ENCODE data around the gene ZNF561.
"Not testable (repeated sequence)": the region's sequence is repeated elsewhere in the genome, so short reads cannot be mapped to it uniquely, and the experiment has no call there.

Gene ZNF561

DNA sequence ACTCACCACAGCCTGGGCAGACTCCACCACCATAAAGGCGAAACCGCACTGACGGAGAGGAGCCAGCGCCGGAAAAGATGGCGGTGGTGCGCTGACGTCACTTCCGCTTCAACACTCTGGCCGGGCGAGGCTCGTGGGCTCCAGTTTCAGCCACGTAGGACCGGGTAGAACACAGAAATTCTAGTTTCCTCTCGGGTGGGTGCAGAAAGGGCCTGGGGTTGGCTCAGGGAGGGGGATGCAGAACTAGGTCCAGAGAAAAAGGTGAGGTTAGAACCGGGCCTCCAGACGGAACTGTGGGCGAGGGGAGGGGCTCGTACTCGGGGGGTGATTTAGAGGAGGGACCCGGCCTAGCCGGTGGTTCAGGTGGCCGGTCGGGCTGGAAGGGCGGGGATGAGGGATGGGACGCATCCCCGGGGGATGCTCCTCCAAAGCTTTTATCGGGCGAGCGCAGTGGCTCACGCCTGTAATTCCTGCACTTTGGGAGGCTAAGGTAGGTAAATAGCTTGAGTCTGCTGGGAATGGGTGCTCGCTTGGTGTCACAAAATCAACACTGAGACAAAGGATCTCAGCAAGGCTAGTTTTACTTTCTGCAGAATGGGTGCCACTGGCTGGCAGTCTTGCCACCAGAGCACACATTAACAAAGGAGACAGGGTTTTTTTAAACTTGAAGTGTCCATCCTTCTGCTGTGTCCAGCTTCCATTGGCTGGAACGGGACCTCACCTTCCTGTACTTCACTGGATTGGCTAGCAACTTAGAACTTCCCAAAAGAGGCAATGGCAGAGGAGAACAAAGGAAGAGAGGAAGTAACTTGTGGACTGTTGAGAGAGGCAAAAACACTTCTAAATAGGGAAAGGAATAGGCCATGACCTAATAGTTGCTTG, at the start of gene ZNF561:
Gene ZNF561, minus strand, starts transcription at position 77 of the 882 bp plus-strand sequence. CDS start 1,776 bp downstream, outside the sequence.
- DNase-seq: peak; percentile 88

DNA sequence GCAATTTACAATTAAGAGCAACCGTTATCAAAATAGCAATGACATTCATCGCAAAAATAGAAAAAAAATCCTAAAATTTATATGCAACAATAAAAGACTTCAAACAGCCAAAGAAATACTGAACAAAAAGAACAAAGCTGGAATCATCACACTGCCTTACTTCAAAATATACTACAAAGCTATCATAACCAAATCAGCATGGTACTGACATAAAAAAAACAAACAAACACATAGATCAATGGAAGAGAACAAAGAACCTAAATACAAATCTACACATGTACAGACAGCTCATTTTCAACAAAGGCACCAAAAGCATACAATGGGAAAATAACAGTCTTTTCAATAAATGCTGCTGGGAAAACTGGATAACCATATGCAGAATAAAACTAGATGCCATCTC, 47.5 kb upstream of the ZNF561 start:
- DNase-seq: no peak

DNA sequence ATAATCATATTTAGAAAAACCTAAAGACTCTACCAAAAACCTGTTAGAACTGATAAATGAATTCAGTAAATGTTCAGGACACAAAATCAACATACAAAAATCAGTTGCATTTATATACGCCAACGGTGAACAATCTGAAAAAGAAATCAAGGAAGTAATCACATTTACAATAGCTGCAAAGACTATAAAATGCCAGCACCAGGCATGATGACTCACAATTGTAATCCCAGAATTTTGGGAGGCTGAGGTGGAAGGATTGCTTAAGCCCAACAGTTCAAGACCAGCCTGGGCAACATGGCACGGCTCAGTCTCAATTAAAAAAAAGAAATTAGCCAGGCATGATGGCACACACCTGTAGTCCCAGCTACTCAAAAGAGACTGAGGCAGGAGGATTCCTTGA, 46.9 kb upstream of the ZNF561 start:
- DNase-seq: no peak

DNA sequence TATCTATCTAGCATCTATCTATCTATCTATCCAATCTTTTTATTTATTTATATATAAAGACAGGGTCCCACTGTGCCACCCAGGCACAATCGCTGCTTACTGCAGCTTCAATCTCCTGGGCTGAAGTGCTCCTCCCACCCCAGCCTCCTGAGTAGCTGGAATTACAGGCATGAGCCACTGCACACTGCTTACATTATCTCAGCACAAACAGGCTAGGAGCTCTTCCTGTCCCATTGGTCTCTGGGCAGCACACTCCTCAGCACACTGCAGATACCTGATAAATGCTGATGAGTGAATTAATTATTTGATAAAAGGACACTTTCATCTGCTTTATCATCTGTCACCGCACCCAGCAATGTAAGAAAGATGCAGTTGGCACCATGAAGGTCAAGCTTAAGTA, 37.7 kb upstream of the ZNF561 start:
- no peak for DNase-seq

DNA sequence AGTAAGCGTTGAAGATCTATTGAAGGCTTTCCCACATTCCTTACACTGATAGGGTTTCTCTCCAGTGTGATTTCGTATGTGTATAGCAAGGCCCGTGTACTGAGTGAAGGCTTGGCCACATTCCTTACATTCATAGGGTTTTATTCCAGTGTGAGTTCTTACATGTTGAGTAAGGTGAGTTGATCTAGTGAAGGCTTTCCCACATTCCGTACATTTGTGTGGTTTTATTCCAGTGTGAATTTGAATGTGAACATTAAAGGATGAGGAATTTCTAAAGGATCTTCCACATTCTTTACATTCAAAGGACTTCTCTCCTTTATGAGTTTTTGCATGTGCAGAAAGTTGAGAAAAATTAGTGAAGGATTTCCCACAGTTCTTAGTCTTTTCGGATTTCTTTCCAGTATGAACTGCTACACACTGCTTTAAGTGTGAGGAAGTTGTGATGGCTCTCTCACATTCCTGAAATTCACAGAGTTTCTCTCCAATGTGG, 32.1 kb upstream of the ZNF561 start:
- not testable (repeated sequence) for DNase-seq

DNA sequence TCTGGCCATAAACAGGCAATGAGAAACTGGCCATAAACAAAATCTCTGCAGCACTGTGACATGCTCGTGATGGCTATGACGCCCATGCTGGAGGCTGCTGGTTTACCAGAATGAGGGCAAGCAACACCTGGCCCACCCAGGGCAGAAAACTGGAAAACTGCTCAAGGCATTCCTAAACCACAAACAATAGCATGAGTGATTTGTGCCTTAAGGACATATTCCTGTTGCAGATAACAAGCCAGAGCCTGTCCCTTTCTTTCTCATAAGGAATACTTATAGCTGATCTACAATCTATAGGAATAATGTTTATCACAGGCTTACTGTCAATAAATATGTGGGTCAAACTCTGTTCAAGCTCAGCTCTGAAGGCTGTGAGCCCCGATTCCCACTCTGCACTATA, 30.4 kb upstream of the ZNF561 start:
- DNase-seq: not testable (repeated sequence)

DNA sequence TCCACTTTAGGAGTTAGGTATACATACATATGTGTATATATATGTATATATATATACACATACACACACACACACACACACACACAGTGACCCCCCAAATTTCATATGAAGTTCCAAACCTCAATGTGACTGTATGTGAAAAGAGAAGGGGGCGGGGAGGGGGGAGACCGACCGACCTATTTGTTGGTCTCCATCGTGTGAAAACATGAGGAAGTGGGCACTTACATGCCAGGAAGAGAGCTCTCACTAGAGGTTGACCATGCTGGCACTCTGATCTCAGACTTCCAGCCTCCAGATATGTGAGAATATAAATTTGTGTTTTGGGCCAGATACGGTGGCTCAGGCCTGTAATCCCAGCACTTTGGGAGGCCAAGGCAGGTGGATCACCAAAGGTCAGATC, 29.3 kb upstream of the ZNF561 start:
- DNase-seq: no peak

DNA sequence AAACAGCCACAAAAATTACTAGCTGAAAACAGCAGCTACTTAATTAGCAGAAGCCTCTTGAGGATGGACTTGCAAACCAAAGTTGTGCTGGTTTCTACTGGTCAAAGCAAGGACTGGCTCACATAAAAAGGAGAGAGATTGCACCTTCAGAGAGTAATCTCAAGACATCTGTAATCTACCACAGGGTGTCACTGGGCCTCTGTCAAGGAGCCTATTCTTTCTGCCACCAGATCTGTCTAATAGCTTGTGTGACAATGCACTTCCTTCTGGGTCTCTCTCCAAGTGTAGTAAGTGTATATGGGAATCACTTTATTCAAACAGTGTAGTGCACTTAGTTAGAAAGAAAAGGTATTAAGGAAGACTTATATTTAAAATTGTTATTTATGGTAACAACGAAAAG, 24.4 kb upstream of the ZNF561 start:
- DNase-seq: peak; percentile 4

DNA sequence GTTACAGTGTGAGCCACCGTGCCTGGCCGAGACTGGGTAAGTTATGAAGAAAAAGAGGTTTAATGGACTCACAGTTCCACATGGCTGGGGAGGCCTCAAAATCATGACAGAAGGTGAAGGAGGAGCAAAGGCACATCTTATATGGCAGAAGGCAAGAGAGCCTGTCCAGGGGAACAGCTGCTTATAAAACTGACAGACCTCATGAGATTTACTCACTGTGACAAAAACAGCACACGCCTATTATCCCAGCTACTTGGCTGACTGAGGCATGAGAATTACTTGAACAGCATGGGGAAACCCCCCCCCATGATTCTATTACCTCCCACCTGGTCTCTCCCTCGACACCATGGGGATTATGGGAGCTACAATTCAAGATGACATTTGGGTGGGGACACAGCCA, 23.4 kb upstream of the ZNF561 start:
- no peak for DNase-seq

DNA sequence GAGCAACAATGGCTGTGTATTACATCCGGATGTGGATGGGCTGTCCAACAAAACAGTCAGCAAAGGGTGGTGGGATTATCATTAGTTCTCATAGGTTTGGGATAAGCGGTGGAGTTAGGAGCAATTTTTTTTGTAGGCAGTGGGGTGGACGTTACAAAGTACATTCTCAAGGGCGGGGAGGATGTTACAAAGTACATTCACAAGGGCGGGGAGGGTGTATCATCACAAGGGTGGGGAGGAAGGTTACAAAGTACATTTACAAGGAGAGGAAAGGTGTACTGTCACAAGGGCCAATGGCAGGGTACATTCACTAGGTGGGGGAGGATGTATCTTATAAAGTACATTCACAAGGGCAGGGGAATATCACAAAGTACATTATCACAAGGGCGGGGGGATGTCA, 20.8 kb upstream of the ZNF561 start:
- no peak for DNase-seq

DNA sequence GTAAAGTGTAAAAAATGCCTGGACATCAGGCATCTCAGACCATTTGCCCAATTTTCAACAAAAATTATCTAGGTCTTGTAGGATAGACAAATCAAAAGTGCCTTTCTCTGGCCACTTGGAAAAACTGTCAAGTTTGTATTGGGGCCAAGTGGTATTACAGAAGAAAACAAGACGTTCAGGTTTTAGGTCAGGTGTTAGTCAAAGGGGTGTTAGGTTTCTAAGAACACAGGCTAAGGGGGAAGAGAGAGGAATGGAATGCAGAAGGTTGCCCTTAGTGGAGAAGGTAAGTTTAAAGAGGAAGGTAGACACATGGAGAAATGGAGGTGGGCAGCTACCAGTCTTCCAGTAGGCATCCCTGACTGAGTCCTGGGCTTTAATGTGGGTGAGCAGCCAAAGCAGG, 19.9 kb upstream of the ZNF561 start:
- DNase-seq: no peak

DNA sequence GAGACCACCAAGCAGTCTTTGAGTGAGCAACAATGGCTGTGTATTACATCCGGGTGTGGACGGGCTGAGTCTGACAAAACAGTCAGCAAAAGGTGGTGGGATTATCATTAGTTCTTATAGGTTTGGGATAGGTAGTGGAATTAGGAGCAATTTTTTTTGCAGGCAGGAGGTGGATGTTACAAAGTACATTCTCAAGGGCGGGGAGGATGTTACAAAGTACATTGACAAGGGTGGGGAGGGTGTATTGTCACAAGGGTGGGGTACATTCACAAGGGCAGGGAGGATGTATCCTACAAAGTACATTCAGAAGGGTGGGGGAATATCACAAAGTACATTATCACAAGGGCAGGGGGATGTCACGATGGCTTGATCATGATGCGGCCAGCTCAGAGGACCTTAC, 15.0 kb upstream of the ZNF561 start:
- DNase-seq: no peak

DNA sequence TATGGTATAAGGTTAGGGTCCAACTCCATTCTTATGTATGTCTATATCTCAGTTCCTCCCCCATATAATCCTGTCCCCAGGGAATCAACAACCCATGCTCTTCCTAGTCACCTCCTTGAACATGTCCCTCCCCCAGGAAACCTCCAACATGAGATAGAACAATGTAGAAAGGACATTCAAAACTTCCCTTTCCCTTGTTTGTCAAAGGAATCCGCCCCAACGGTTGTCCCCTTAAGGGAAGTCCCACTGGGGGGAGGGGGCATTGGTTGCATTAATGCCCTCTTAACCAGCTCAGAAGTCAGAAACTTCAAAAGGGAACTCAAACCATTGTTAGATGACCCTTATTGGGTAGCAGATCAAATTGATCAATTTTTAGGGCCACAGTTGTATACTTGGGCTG, 6.8 kb upstream of the ZNF561 start:
- no peak for DNase-seq

DNA sequence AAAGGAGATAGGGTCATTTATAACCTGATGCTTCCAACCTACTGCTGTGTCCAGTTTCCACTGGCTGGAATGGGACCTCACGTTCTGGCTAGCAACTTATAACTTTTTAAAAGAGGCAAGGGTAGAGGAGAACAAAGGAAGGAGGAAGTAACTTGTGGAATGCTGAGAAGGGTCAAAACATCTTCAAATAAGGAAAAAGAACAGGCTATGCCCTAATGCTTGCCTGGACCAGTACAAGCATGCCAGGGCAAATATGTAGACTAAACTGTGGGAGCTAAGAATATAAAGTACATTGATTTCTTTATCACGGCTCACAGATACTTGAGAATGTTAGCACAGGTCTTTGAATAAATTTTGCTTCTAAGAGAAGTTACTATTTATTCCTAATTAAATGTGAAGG, 1.5 kb upstream of the ZNF561 start:
- DNase-seq: no peak

DNA sequence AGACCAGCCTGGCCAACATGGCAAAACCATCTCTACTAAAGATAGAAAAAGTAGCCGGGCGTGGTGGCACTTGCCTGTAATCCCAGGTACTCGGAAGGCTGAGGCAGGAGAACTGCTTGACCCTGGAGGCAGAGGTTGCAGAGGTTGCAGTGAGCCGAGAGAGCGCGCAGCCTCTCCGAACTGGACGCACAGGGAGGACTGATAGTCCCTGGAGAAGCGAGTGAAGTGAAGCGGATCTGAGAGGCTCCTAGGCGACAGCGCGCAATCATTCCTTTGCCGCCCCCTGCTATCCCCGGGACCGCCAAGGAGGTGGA, 233 bp downstream of the ZNF561 start:
- DNase-seq: no peak

DNA sequence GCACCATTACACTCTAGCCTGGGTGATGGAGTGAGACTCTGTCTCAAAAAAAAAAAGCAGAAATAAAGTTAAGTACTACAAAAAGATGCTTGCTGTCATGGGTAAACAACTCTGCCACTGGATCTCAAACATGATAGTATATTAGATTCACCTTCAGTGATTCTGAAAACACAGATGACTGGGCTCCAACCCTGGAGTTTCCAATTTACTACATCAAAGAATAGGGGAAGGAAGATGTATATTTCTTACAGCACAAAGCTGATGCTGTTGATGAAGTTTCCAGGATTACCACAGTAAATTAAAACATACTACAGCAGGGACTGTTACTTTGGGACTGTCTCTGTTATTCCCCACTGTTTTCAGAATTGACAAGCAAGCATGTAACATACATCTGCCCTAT, 5.2 kb downstream of the ZNF561 start:
- peak; percentile 2 for DNase-seq

DNA sequence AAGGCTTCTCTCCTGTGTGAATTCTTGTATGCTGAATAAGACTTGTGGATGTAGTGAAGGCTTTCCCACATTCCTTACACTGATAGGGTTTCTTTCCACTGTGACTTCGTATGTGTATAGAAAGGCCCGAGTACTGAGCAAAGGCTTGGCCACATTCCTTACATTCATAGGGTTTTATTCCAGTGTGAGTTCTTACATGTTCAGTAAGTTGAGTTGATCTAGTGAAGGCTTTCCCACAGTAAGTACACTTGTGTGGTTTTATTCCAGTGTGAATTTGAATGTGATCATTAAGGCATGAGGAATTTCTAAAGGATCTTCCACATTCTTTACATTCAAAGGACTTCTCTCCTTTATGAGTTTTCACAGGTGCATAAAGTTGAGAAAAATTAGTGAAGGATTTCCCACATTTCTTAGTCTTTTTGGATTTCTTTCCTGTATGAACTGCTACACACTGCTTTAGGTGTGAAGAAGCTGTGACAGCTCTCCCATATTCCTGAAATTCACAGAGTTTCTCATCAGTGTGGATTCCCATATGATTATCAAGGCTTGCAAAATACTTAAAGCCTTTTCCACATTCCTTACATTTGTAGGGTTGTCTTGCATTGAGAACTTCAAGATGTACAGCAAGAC, 10.4 kb downstream of the ZNF561 start:
- DNase-seq: no peak

DNA sequence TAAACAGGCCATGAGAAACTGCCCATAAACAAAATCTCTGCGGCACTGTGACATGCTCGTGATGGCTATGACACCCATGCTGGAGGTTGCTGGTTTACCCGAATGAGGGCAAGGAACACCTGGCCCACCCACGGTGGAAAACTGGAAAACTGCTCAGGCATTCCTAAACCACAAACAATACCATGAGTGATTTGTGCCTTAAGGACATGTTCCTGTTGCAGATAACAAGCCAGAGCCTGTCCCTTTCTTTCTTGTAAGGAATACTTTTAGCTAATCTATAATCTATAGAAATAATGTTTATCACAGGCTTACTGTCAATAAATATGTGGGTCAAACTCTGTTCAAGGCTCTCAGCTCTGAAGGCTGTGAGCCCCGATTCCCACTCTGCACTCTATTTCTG, 12.1 kb downstream of the ZNF561 start:
- no peak for DNase-seq

DNA sequence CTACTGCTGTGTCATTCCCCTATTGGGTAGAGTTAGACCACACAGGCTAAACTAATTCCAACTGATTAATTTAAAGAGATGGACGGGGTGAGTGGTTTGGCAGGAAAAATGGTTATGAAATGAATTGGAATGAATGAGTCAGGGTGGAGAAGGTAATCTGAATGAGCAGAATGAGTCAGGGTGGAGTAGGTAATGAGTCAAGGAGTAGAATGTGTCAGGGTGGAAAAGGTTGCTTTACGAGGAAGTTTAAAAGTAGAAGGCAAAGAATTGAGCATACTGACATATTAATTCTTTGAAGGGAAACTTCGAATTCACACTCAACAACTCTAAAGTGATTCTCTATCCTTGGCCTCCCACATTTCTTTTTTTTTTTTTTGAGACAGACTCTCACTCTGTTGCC, 24.0 kb downstream of the ZNF561 start:
- peak; percentile 66 for DNase-seq

DNA sequence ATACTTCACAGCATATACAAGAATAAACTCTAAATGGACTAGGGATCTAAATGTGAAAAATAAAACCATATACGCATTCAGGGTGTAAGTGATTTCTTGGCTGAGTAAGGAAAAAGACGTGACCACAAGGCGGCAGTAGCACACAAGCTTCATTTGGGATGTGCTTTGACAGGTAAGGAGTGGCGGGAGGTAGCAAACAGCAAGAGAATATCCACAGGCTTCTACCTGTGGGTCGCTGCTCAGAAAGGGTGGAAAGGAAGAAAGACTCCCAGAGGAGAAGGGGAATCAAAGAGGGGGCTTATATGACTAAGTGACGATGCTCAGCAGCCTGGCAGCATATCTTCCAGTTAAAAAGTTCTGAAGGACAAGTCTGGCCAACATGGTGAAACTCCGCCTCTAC, 34.3 kb downstream of the ZNF561 start:
- peak; percentile 72 for DNase-seq

DNA sequence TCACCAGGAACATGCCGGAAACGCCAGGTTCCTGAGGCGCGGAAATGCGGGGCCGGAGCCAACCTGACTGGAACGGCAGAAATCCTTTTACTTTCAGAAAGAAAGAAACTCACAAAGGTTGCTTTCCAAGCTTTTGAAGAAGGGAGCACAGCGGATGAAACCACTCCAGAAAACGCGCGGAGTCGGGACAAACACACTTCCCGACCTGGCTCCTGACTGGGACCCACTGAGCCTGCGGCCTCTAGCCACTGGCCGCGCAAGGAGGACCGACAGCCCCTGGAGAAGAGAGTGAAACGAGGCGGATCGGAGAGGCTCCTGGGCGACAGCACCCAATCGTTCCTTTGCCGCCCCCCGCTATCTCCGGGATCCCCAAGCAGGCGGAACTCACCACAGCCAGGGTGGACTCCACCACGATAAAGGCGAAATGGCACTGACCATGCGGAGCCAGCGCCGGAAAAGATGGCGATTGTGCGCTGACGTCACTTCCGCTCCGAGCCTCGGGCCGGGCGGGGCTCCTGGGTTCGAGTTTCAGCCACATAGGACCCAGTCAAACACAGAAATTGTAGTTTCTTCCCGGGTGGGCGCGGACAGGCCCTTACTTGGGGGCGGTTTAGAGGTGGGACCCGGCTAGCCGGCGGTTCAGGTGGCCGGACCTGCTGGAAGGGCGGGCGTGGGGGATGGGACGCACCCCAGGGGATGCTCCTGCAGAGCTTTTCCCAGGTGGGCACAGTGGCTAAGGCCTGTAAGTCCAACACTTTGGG, 36.8 kb downstream of the ZNF561 start, which contains the start of gene ZNF121:
Gene ZNF121, minus strand, starts transcription at position 432 of the 761 bp plus-strand sequence. CDS start 16,407 bp downstream, outside the sequence.
- DNase-seq: peak; percentile 88

DNA sequence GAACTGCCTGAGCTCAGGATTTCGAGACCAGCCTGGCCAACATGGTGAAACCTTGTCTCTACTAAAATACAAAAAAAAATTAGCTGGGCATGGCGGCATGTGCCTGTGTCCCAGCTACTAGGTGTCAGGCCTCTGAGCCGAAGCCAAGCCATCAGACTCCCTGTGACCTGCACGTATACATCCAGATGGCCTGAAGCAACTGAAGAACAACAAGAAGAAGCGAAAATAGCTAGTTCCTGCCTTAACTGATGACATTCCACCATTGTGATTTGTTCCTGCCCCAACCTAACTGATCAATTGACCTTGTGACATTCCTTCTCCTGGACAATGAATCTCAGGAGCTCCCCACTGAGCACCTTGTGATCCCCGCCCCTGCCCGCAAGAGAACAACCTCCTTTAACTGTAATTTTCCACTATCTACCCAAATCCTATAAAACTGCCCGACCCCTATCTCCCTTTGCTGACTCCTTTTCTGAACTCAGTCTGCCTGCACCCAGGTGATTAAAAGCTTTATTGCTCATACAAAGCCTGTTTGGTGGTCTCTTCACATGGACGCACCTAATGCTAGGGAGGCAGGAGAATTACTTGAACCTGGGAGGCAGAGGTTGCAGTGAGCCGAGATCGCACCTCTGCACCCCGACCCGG, 38.8 kb downstream of the ZNF561 start:
- not testable (repeated sequence) for DNase-seq

DNA sequence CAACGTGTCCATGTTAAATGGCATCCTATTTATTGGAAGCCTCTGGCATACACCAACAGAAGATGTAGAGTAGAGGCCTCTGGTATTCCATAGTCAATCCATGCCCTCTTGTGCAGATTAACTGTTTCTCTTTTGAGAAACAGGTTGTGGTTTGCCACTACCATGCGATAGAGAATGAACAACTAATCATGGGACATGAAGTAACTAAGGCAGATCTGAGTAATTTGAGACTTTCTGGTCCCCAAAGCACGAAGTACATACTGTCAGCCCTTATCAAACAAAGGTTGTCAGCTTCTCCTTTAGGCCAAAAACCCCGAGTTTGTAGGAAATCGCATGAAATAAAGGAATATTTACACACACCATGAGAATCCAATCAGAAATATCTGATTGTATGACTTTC, 40.3 kb downstream of the ZNF561 start:
- DNase-seq: peak; percentile 22
